Measurements from ENCODE around the gene PTGER4.
"Not testable (repeated sequence)": the region's sequence is repeated elsewhere in the genome, so short reads cannot be mapped to it uniquely, and the experiment has no call there.

PTGER4 gene

DNA sequence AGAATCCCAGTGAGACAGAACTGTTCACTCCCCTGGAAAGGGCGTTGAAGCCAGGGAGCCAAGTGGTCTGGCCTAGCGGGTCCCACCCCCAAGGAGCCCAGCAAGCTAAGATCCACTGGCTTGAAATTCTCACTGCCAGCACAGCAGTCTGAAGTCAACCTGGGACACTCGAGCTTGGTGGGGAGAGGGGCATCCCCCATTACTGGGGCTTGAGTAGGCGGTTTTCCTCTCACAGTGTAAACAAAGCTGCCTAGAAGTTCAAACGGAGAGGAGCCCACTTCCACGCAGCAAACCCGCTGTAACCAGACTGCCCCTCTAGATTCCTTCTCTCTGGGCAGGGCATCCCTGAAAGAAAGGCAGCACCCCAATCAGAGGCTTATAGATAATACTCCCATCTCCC lies 45.1 kb upstream of the PTGER4 start:
- H3K27me3 ChIP-seq (ENCODE audit: insufficient read depth, low read depth) = no peaks in the 10 kb centered on the region
- H3K4me2 ChIP-seq = no peak overlapping the region
- no peak overlapping the region for H3K27ac ChIP-seq
- H3K79me2 ChIP-seq (ENCODE audit: insufficient read depth, low read depth) = no peaks in the 10 kb centered on the region
- TF ChIP-seq, protein P1, sequence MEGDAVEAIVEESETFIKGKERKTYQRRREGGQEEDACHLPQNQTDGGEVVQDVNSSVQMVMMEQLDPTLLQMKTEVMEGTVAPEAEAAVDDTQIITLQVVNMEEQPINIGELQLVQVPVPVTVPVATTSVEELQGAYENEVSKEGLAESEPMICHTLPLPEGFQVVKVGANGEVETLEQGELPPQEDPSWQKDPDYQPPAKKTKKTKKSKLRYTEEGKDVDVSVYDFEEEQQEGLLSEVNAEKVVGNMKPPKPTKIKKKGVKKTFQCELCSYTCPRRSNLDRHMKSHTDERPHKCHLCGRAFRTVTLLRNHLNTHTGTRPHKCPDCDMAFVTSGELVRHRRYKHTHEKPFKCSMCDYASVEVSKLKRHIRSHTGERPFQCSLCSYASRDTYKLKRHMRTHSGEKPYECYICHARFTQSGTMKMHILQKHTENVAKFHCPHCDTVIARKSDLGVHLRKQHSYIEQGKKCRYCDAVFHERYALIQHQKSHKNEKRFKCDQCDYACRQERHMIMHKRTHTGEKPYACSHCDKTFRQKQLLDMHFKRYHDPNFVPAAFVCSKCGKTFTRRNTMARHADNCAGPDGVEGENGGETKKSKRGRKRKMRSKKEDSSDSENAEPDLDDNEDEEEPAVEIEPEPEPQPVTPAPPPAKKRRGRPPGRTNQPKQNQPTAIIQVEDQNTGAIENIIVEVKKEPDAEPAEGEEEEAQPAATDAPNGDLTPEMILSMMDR (conservative IDR thresholded peaks at IDR 0.05; ENCODE audit: low read depth, low read length) = no peak
- H3K4me3 ChIP-seq (IDR thresholded peaks at IDR 0.05; ENCODE audit: insufficient read depth, low read depth, low read length) = no peak overlapping the region
- H3K36me3 ChIP-seq (ENCODE audit: insufficient read depth) = no peaks in the 10 kb centered on the region
- no peak overlapping the region for H3K9ac ChIP-seq
- H2AFZ ChIP-seq (ENCODE audit: low read depth) = no peak overlapping the region
- H3K4me1 ChIP-seq (ENCODE audit: low read depth, poor library complexity, severe bottlenecking) = no peaks in the 10 kb centered on the region
- no peaks in the 10 kb centered on the region for H4K20me1 ChIP-seq (ENCODE audit: insufficient read depth)

DNA sequence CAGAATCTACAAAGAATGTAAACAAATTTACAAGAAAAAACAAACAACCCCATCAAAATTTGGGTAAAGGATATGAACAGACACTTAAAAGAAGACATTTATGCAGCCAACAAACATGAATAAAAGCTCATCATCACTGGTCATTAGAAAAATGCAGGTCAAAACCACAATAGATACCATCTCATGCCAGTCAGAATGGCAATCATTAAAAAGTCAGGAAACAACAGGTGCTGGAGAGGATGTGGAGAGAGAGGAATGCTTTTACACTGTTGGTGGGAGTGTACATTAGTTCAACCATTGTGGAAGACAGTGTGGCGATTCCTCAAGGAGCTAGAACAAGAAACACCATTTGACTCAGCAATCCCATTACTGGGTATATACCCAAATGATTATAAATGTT lies 40.2 kb upstream of the PTGER4 start:
- peaks cover 18% of the 10 kb centered on the region for H3K4me1 ChIP-seq (ENCODE audit: low read depth, poor library complexity, severe bottlenecking)
- H3K9ac ChIP-seq; H3K79me2 ChIP-seq (ENCODE audit: insufficient read depth, low read depth); H3K4me3 ChIP-seq (IDR thresholded peaks at IDR 0.05; ENCODE audit: insufficient read depth, low read depth, low read length); H3K4me2 ChIP-seq; H3K27ac ChIP-seq; H4K20me1 ChIP-seq (ENCODE audit: insufficient read depth); H3K36me3 ChIP-seq (ENCODE audit: insufficient read depth); H3K27me3 ChIP-seq (ENCODE audit: insufficient read depth, low read depth); H2AFZ ChIP-seq (ENCODE audit: low read depth): not testable (repeated sequence)

DNA sequence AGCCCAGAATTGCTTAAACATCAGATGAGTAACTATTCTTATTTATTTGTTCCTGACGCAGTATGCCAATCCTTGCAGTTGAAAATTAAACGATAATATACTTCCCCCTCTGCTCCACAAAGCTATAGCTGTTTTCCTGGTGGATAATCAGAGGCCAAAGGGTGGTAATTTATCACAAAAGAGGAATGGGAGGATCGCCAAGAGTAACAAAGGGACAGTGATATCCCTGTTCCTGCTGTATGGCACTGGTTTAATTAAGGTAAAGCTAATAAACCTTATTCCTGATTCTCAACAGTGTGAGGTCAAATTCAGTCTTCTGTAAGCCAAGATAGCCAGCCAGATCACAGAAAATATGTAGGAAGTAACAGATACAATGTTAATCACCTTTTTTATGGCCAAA lies 33.4 kb upstream of the PTGER4 start:
- Histone ChIP-seq H2AFZ (ENCODE audit: low read depth) (no peak overlapping the region), H3K4me1 (ENCODE audit: low read depth, poor library complexity, severe bottlenecking) (peaks cover 16% of the 10 kb centered on the region), H3K4me3 (IDR thresholded peaks at IDR 0.05; ENCODE audit: insufficient read depth, low read depth, low read length) (no peak overlapping the region), H3K79me2 (ENCODE audit: insufficient read depth, low read depth) (no peaks in the 10 kb centered on the region), H4K20me1 (ENCODE audit: insufficient read depth) (no peaks in the 10 kb centered on the region), H3K9ac (no peak overlapping the region), H3K4me2 (no peak overlapping the region), H3K36me3 (ENCODE audit: insufficient read depth) (no peaks in the 10 kb centered on the region), H3K27ac (no peak overlapping the region), H3K27me3 (ENCODE audit: insufficient read depth, low read depth) (no peaks in the 10 kb centered on the region)
- TF ChIP-seq, protein P1 (conservative IDR thresholded peaks at IDR 0.05; ENCODE audit: low read depth, low read length) = no peak

DNA sequence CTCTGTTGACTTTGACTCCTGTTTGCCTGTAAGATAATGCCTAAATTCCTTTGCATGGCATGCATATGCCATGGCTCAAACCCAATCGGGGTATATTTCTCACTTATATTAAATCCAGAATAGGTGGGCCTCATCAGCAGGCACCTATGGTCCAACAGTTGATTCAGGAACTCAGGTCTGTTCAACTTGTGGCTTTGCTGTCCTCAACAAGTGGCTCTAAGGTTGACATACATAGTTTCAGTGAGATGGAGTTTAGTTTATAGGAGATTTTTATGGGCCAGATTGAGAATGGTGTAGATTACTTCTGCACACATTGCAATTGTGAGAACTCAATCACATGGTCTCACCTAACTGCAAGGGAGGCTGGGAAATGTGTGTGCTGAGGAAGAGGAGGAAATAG lies 31.6 kb upstream of the PTGER4 start:
- Histone ChIP-seq H3K4me1 (ENCODE audit: low read depth, poor library complexity, severe bottlenecking) (peaks cover 18% of the 10 kb centered on the region), H3K27me3 (ENCODE audit: insufficient read depth, low read depth) (no peaks in the 10 kb centered on the region), H3K4me2 (no peak overlapping the region), H3K79me2 (ENCODE audit: insufficient read depth, low read depth) (no peaks in the 10 kb centered on the region), H3K9ac (no peak overlapping the region), H3K4me3 (IDR thresholded peaks at IDR 0.05; ENCODE audit: insufficient read depth, low read depth, low read length) (no peak overlapping the region), H3K36me3 (ENCODE audit: insufficient read depth) (no peaks in the 10 kb centered on the region), H3K27ac (no peak overlapping the region), H2AFZ (ENCODE audit: low read depth) (no peak overlapping the region), H4K20me1 (ENCODE audit: insufficient read depth) (no peaks in the 10 kb centered on the region)
- TF ChIP-seq, protein P1 (conservative IDR thresholded peaks at IDR 0.05; ENCODE audit: low read depth, low read length) = no peak

DNA sequence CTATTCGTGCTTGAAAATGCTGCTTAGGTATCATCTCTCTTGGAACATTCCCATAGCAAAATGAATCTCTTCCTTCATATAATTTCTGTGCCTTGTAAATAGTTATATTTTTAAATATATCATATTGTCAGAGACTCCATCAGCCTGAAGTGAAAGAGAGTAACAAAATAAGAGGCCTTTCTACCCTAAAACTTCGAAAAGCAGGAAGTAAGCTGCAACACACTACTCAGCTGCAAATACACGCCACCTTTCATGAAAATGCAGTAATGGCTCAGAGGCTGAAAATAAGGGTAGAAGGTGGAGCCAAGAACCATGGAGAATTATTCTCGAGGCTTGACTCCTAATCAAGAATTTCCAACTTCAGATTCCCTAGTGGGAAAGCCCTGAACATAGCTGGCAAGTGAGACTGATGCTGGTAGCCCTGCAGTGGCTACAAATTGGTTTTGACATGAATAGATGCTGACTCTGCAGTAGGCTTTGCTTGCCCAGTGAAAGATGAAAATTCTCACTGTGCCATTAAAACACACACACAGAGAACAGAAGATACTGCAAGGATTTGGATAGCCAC lies 30.2 kb upstream of the PTGER4 start:
- Histone ChIP-seq H3K79me2 (ENCODE audit: insufficient read depth, low read depth) (no peaks in the 10 kb centered on the region), H3K36me3 (ENCODE audit: insufficient read depth) (no peaks in the 10 kb centered on the region), H4K20me1 (ENCODE audit: insufficient read depth) (no peaks in the 10 kb centered on the region), H2AFZ (ENCODE audit: low read depth) (no peak overlapping the region), H3K27ac (no peak overlapping the region), H3K4me1 (ENCODE audit: low read depth, poor library complexity, severe bottlenecking) (peaks cover 32% of the 10 kb centered on the region), H3K9ac (no peak overlapping the region), H3K4me3 (IDR thresholded peaks at IDR 0.05; ENCODE audit: insufficient read depth, low read depth, low read length) (no peak overlapping the region), H3K4me2 (no peak overlapping the region), H3K27me3 (ENCODE audit: insufficient read depth, low read depth) (no peaks in the 10 kb centered on the region)
- TF ChIP-seq, protein P1 (conservative IDR thresholded peaks at IDR 0.05; ENCODE audit: low read depth, low read length) = no peak
